ENCODE measurements around the gene KDM6A. TPM values are rescaled to one million over a fixed set of nuclear protein-coding genes. Genes with fewer than 3 reads are reported as not detected.

KDM6A gene
- total RNA-seq, 4 donors from 2014 or later = 24.4 to 29.7 (median 26.8) TPM

GRCh38 chrX:44962944-44963343 lies 90.0 kb downstream of the KDM6A start:
- H3K9me3 ChIP-seq = no peaks in the 10 kb centered on the region
- intact Hi-C loops (cut with DNase I) = no loop called here
- no peaks in the 10 kb centered on the region for H3K27me3 ChIP-seq
- TF ChIP-seq POLR2A (IDR thresholded peaks at IDR 0.05) = no peak
- TF ChIP-seq, protein P1, sequence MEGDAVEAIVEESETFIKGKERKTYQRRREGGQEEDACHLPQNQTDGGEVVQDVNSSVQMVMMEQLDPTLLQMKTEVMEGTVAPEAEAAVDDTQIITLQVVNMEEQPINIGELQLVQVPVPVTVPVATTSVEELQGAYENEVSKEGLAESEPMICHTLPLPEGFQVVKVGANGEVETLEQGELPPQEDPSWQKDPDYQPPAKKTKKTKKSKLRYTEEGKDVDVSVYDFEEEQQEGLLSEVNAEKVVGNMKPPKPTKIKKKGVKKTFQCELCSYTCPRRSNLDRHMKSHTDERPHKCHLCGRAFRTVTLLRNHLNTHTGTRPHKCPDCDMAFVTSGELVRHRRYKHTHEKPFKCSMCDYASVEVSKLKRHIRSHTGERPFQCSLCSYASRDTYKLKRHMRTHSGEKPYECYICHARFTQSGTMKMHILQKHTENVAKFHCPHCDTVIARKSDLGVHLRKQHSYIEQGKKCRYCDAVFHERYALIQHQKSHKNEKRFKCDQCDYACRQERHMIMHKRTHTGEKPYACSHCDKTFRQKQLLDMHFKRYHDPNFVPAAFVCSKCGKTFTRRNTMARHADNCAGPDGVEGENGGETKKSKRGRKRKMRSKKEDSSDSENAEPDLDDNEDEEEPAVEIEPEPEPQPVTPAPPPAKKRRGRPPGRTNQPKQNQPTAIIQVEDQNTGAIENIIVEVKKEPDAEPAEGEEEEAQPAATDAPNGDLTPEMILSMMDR (IDR thresholded peaks at IDR 0.05) = no peak
- peaks cover 0 to 7% (median 0%) of the 10 kb centered on the region in 3 donors for H3K36me3 ChIP-seq
- no peak overlapping the region for H3K4me3 ChIP-seq
- H3K27ac ChIP-seq = no peak overlapping the region
- DNase-seq = no peak
- peaks cover 0 to 8% (median 2%) of the 10 kb centered on the region in 3 donors for H3K4me1 ChIP-seq
- 90 to 95% methylated on average over 3 to 5 of the region's 5 CpGs for WGBS, 2 donors

DNA sequence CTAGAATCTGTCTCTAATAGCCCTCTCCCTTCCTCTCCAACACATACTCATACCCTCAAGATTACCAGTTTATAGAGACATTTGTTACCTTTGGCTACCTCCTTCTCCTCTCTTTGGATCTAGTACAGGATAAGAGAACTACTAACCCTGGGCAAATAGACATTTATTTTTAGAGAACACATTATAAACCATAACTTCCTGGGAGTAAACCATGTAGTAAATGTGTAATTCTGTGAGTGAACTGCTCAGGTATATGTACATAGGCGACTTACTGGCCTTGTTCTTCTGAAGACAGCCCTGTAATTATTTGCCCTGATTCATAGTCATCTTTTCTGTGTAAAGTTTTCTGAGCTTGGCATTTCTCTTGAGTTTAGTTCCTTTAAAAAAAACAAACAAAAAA lies 94.2 kb downstream of the KDM6A start:
- Histone ChIP-seq H3K4me3 (no peak overlapping the region), H3K9me3 (no peaks in the 10 kb centered on the region), H3K27ac (peak overlapping the region in 1 of 4 donors; percentile 17), H3K36me3 (peaks cover 0 to 7% (median 0%) of the 10 kb centered on the region in 3 donors), H3K27me3 (no peaks in the 10 kb centered on the region), H3K4me1 (peaks cover 0 to 8% (median 0%) of the 10 kb centered on the region in 3 donors)
- TF ChIP-seq, protein P1 (IDR thresholded peaks at IDR 0.05) = no peak
- no peak for TF ChIP-seq POLR2A (IDR thresholded peaks at IDR 0.05)
- no peak for DNase-seq
- intact Hi-C loops (cut with DNase I) = no loop called here
- WGBS, 2 donors = 27 to 82% methylated on average over 1 of the region's 1 CpG

GRCh38 chrX:44970709-44971108 lies 97.7 kb downstream of the KDM6A start:
- intact Hi-C loops (cut with DNase I) = no loop called here
- Histone ChIP-seq H3K27ac (no peak overlapping the region), H3K4me1 (peaks cover 0 to 8% (median 0%) of the 10 kb centered on the region in 3 donors), H3K27me3 (no peaks in the 10 kb centered on the region), H3K9me3 (peaks cover 0 to 2% (median 0%) of the 10 kb centered on the region in 3 donors), H3K4me3 (no peak overlapping the region), H3K36me3 (peaks cover 0 to 3% (median 0%) of the 10 kb centered on the region in 3 donors)
- no peak for TF ChIP-seq POLR2A (IDR thresholded peaks at IDR 0.05)
- TF ChIP-seq, protein P1 (IDR thresholded peaks at IDR 0.05) = no peak
- DNase-seq = no peak
- WGBS, 2 donors = 57 to 70% methylated on average over 1 to 3 of the region's 3 CpGs

GRCh38 chrX:44971674-44972073 lies 98.7 kb downstream of the KDM6A start:
- H3K4me1 ChIP-seq = peaks cover 0 to 8% (median 0%) of the 10 kb centered on the region in 3 donors
- DNase-seq = no peak
- peaks cover 0 to 5% (median 0%) of the 10 kb centered on the region in 3 donors for H3K9me3 ChIP-seq
- H3K27ac ChIP-seq = no peak overlapping the region
- H3K4me3 ChIP-seq = no peak overlapping the region
- intact Hi-C loops (cut with DNase I) = no loop called here
- TF ChIP-seq POLR2A (IDR thresholded peaks at IDR 0.05) = no peak
- TF ChIP-seq, protein P1 (IDR thresholded peaks at IDR 0.05) = no peak
- 79 to 84% methylated on average over 6 to 8 of the region's 8 CpGs for WGBS, 2 donors
- H3K27me3 ChIP-seq = no peaks in the 10 kb centered on the region
- peaks cover 0 to 5% (median 0%) of the 10 kb centered on the region in 3 donors for H3K36me3 ChIP-seq

- Histone ChIP-seq H3K36me3 (peaks cover 0 to 10% (median 0%) of the 10 kb centered on the region in 3 donors), H3K4me1 (peaks cover 0 to 4% (median 0%) of the 10 kb centered on the region in 3 donors), H3K27ac (no peak overlapping the region), H3K27me3 (no peaks in the 10 kb centered on the region), H3K9me3 (peaks cover 0 to 5% (median 0%) of the 10 kb centered on the region in 3 donors), H3K4me3 (no peak overlapping the region)
- TF ChIP-seq, protein P1 (IDR thresholded peaks at IDR 0.05) = no peak
- TF ChIP-seq POLR2A (IDR thresholded peaks at IDR 0.05) = no peak
- intact Hi-C loops (cut with DNase I) = no loop called here
- WGBS, 2 donors = 82 to 86% methylated on average over 2 of the region's 2 CpGs
- no peak for DNase-seq
Observed at GRCh38 chrX:44972132-44972531, 99.1 kb downstream of the KDM6A start.

Data from esophagus squamous epithelium (tissue), 5 donors.